Type B pancreatic cell (in vitro differentiated cells): Measurements from ENCODE around the gene CATSPERE. TPM values are rescaled to one million over a fixed set of nuclear protein-coding genes. Genes with fewer than 3 reads are reported as not detected.

Experiments used
- DNase-seq: peaks from one replicate; pipeline ENCODE4 v3.0.0; 2021; ENCODE audit warnings: mixed read lengths; ENCODE audit not compliant: unreplicated experiment; ENCODE audit errors: extremely low spot score
- H3K27ac Mint-ChIP-seq: 2 replicates; pipeline ENCODE4 v1.8.0; 2021; ENCODE audit warnings: mild to moderate bottlenecking, mixed read lengths
- H3K27me3 Mint-ChIP-seq: 2 replicates; pipeline ENCODE4 v1.8.0; 2021; ENCODE audit warnings: mixed read lengths
- H3K36me3 Mint-ChIP-seq: 2 replicates; pipeline ENCODE4 v1.8.0; 2021; ENCODE audit warnings: mixed read lengths
- H3K4me1 Mint-ChIP-seq: one replicate; pipeline ENCODE4 v1.8.0; 2021; ENCODE audit warnings: mixed read lengths; ENCODE audit not compliant: unreplicated experiment
- H3K4me3 Mint-ChIP-seq: 2 replicates; pipeline ENCODE4 v1.8.0; 2021; ENCODE audit warnings: mild to moderate bottlenecking, mixed read lengths
- H3K9me3 Mint-ChIP-seq: 2 replicates; pipeline ENCODE4 v1.8.0; 2021; ENCODE audit warnings: mixed read lengths
- CTCF ChIP-seq: fragments of 200-600 bp; sonication (generic); conservative IDR thresholded peaks from 2 replicates; pipeline ENCODE4 v1.5.0; 2021; ENCODE audit warnings: antibody characterized with exemption, mild to moderate bottlenecking
- total RNA-seq: library from RNA; stranded (reverse); gene quantifications from 2 replicates; pipeline ENCODE4 v1.2.1, GENCODE V29; 2021; ENCODE audit warnings: low replicate concordance

The CATSPERE gene
- total RNA-seq, 1 donor from 2014 or later = 1.1 TPM

- H3K4me3 Mint-ChIP-seq = no peak overlapping the region
- H3K4me1 Mint-ChIP-seq = no peaks in the 10 kb centered on the region
- H3K36me3 Mint-ChIP-seq = no peaks in the 10 kb centered on the region
- no peak for DNase-seq
- H3K9me3 Mint-ChIP-seq = no peaks in the 10 kb centered on the region
- no peak overlapping the region for H3K27ac Mint-ChIP-seq
- no peaks in the 10 kb centered on the region for H3K27me3 Mint-ChIP-seq
- TF ChIP-seq CTCF = no peak
Observed at GRCh38 chr1:244583358-244583982, 122.4 kb downstream of the CATSPERE start.

- H3K36me3 Mint-ChIP-seq = no peaks in the 10 kb centered on the region
- DNase-seq = no peak
- H3K4me1 Mint-ChIP-seq = no peaks in the 10 kb centered on the region
- no peak for TF ChIP-seq CTCF
- H3K27ac Mint-ChIP-seq = no peak overlapping the region
- H3K4me3 Mint-ChIP-seq = no peak overlapping the region
- peaks cover 4% of the 10 kb centered on the region for H3K9me3 Mint-ChIP-seq
- no peaks in the 10 kb centered on the region for H3K27me3 Mint-ChIP-seq
Observed at GRCh38 chr1:244585867-244586266, 124.8 kb downstream of the CATSPERE start.

GRCh38 chr1:244590670-244591069 is 129.6 kb downstream of the CATSPERE start:
- no peaks in the 10 kb centered on the region for H3K27me3 Mint-ChIP-seq
- TF ChIP-seq CTCF = no peak
- DNase-seq = no peak
- H3K9me3 Mint-ChIP-seq = peaks cover 4% of the 10 kb centered on the region
- no peaks in the 10 kb centered on the region for H3K4me1 Mint-ChIP-seq
- no peaks in the 10 kb centered on the region for H3K36me3 Mint-ChIP-seq
- no peak overlapping the region for H3K4me3 Mint-ChIP-seq
- no peak overlapping the region for H3K27ac Mint-ChIP-seq

GRCh38 chr1:244598611-244599010 is 137.5 kb downstream of the CATSPERE start:
- H3K27me3 Mint-ChIP-seq = no peaks in the 10 kb centered on the region
- no peak for DNase-seq
- no peak overlapping the region for H3K4me3 Mint-ChIP-seq
- no peak for TF ChIP-seq CTCF
- no peak overlapping the region for H3K27ac Mint-ChIP-seq
- no peaks in the 10 kb centered on the region for H3K9me3 Mint-ChIP-seq
- H3K4me1 Mint-ChIP-seq = no peaks in the 10 kb centered on the region
- H3K36me3 Mint-ChIP-seq = no peaks in the 10 kb centered on the region

- no peak for DNase-seq
- TF ChIP-seq CTCF = no peak
- Mint-ChIP-seq H3K27me3 (no peaks in the 10 kb centered on the region), H3K9me3 (no peaks in the 10 kb centered on the region), H3K27ac (peak overlapping the region; percentile 42), H3K4me3 (no peak overlapping the region), H3K4me1 (no peaks in the 10 kb centered on the region), H3K36me3 (no peaks in the 10 kb centered on the region)
Observed at GRCh38 chr1:244599937-244600350, 138.9 kb downstream of the CATSPERE start.

GRCh38 chr1:244601336-244601735 is 140.3 kb downstream of the CATSPERE start:
- Mint-ChIP-seq H3K4me1 (no peaks in the 10 kb centered on the region), H3K9me3 (no peaks in the 10 kb centered on the region), H3K27me3 (no peaks in the 10 kb centered on the region), H3K36me3 (no peaks in the 10 kb centered on the region), H3K4me3 (no peak overlapping the region), H3K27ac (no peak overlapping the region)
- no peak for DNase-seq
- no peak for TF ChIP-seq CTCF
